HG03097 (cell line): Measurements from ENCODE around the gene FOXC2.

Source experiments
- ATAC-seq: cut with Tn5 transposase; IDR thresholded peaks from one replicate; pipeline ENCODE4 v1.9.1; 2021; ENCODE audit not compliant: unreplicated experiment, low FRiP score

FOXC2 gene

GRCh38 chr16:86554917-86555703 lies 11.5 kb upstream of the FOXC2 start, which contains the start of gene MTHFSD:
TSS of gene MTHFSD (minus strand) at chr16:86555235. CDS start at chr16:86555184, 51 bp downstream.
- peak; percentile 65 for ATAC-seq

GRCh38 chr16:86555704-86556075 lies 10.9 kb upstream of the FOXC2 start:
- ATAC-seq, result no peak

- ATAC-seq, result no peak
Measured at GRCh38 chr16:86556576-86556975, 10.1 kb upstream of the FOXC2 start.

GRCh38 chr16:86557587-86557986 lies 9.0 kb upstream of the FOXC2 start:
- no peak for ATAC-seq

- no peak for ATAC-seq
Measured at GRCh38 chr16:86558355-86559193, 8.1 kb upstream of the FOXC2 start.

GRCh38 chr16:86559802-86560305 lies 6.8 kb upstream of the FOXC2 start:
- ATAC-seq, result no peak

GRCh38 chr16:86562356-86562755 lies 4.3 kb upstream of the FOXC2 start:
- ATAC-seq, result no peak

- ATAC-seq, result peak; percentile 61
Measured at GRCh38 chr16:86563469-86564345, 2.9 kb upstream of the FOXC2 start.

- ATAC-seq, result no peak
Measured at GRCh38 chr16:86565181-86565631, 1.4 kb upstream of the FOXC2 start.

- no peak for ATAC-seq
Measured at GRCh38 chr16:86565644-86566511, 751 bp upstream of the FOXC2 start.

GRCh38 chr16:86566966-86567700 lies 504 bp downstream of the FOXC2 start:
- ATAC-seq, result no peak

- ATAC-seq, result no peak
Measured at GRCh38 chr16:86567701-86568581, 1.3 kb downstream of the FOXC2 start.

- no peak for ATAC-seq
Measured at GRCh38 chr16:86568677-86569623, 2.3 kb downstream of the FOXC2 start.

GRCh38 chr16:86569701-86570447 lies 3.2 kb downstream of the FOXC2 start:
- ATAC-seq, result no peak

- no peak for ATAC-seq
Measured at GRCh38 chr16:86570558-86571529, 4.2 kb downstream of the FOXC2 start.
